ENCODE results near the gene AKAP7. TPM values are rescaled to one million over a fixed set of nuclear protein-coding genes. Genes with fewer than 3 reads are reported as not detected.

AKAP7 gene
- polyA plus RNA-seq, 1 donor from 2014 or later = 1.6 TPM

DNA sequence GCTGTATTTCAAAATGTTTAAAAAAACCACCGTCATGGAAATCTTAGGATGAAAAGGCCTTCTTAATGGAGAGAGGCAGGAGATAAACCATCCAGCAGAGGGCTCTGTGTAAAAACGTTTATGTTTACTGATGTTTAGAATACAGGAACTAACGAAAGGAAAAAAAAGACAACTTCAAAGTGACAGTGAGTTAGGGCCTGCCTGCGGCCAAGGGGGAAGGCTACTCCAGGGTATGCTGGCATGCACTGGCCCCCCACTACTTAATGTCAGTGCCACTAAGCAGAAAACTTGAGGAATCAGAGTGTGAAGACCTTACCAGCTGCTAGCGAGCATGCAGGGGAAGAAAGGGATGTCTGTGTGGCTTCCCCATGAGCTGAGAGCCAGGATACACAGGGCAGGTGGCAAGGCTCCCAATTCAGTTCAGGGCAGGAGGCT is 47.7 kb downstream of the AKAP7 start:
- no peaks in the 10 kb centered on the region for H3K9me2 ChIP-seq (ENCODE audit: insufficient read depth, low read length)
- no peaks in the 10 kb centered on the region for H3K36me3 ChIP-seq (ENCODE audit: insufficient read depth, low read length)
- H3K27ac ChIP-seq (ENCODE audit: low read length) = no peak overlapping the region
- no peaks in the 10 kb centered on the region for H3F3A ChIP-seq (ENCODE audit: insufficient read depth, low read length, poor library complexity, severe bottlenecking)
- no peaks in the 10 kb centered on the region for H3K27me3 ChIP-seq (ENCODE audit: insufficient read depth, low read depth, low read length)
- no peaks in the 10 kb centered on the region for H3K79me2 ChIP-seq (replicated peaks; ENCODE audit: insufficient read depth, low read length)
- H2AFZ ChIP-seq (ENCODE audit: low read depth, low read length) = no peak overlapping the region
- TF ChIP-seq RAD21 (conservative IDR thresholded peaks at IDR 0.05) = no peak
- no peak for TF ChIP-seq EZH2 (IDR thresholded peaks at IDR 0.05; ENCODE audit: borderline replicate concordance, insufficient read depth, low read length, poor library complexity, severe bottlenecking)
- no peak for TF ChIP-seq MXI1 (conservative IDR thresholded peaks at IDR 0.05; ENCODE audit: poor library complexity, severe bottlenecking)
- peak; percentile 56 for TF ChIP-seq SMC3 (conservative IDR thresholded peaks at IDR 0.05; ENCODE audit: poor library complexity)
- TF ChIP-seq, protein P1, sequence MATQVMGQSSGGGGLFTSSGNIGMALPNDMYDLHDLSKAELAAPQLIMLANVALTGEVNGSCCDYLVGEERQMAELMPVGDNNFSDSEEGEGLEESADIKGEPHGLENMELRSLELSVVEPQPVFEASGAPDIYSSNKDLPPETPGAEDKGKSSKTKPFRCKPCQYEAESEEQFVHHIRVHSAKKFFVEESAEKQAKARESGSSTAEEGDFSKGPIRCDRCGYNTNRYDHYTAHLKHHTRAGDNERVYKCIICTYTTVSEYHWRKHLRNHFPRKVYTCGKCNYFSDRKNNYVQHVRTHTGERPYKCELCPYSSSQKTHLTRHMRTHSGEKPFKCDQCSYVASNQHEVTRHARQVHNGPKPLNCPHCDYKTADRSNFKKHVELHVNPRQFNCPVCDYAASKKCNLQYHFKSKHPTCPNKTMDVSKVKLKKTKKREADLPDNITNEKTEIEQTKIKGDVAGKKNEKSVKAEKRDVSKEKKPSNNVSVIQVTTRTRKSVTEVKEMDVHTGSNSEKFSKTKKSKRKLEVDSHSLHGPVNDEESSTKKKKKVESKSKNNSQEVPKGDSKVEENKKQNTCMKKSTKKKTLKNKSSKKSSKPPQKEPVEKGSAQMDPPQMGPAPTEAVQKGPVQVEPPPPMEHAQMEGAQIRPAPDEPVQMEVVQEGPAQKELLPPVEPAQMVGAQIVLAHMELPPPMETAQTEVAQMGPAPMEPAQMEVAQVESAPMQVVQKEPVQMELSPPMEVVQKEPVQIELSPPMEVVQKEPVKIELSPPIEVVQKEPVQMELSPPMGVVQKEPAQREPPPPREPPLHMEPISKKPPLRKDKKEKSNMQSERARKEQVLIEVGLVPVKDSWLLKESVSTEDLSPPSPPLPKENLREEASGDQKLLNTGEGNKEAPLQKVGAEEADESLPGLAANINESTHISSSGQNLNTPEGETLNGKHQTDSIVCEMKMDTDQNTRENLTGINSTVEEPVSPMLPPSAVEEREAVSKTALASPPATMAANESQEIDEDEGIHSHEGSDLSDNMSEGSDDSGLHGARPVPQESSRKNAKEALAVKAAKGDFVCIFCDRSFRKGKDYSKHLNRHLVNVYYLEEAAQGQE (IDR thresholded peaks at IDR 0.05; ENCODE audit: borderline replicate concordance) = no peak
- TF ChIP-seq TAF1 (IDR thresholded peaks at IDR 0.05; ENCODE audit: low read depth) = no peak
- TF ChIP-seq EP300 (conservative IDR thresholded peaks at IDR 0.05; ENCODE audit: poor library complexity, severe bottlenecking) = no peak
- no peak for TF ChIP-seq POLR2AphosphoS5 (IDR thresholded peaks at IDR 0.05)
- TF ChIP-seq, protein P2, sequence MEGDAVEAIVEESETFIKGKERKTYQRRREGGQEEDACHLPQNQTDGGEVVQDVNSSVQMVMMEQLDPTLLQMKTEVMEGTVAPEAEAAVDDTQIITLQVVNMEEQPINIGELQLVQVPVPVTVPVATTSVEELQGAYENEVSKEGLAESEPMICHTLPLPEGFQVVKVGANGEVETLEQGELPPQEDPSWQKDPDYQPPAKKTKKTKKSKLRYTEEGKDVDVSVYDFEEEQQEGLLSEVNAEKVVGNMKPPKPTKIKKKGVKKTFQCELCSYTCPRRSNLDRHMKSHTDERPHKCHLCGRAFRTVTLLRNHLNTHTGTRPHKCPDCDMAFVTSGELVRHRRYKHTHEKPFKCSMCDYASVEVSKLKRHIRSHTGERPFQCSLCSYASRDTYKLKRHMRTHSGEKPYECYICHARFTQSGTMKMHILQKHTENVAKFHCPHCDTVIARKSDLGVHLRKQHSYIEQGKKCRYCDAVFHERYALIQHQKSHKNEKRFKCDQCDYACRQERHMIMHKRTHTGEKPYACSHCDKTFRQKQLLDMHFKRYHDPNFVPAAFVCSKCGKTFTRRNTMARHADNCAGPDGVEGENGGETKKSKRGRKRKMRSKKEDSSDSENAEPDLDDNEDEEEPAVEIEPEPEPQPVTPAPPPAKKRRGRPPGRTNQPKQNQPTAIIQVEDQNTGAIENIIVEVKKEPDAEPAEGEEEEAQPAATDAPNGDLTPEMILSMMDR (IDR thresholded peaks at IDR 0.05; ENCODE audit: poor library complexity, severe bottlenecking) = peak; percentile 46
- no peak overlapping the region for H3K4me2 ChIP-seq (ENCODE audit: low read length)
- H3K9me3 ChIP-seq (ENCODE audit: low read length) = no peaks in the 10 kb centered on the region
- no peaks in the 10 kb centered on the region for H4K20me1 ChIP-seq (ENCODE audit: insufficient read depth)
- no peak overlapping the region for H3K4me3 ChIP-seq (ENCODE audit: low read length)
- no peak overlapping the region for H3K9ac ChIP-seq (ENCODE audit: low read length)

DNA sequence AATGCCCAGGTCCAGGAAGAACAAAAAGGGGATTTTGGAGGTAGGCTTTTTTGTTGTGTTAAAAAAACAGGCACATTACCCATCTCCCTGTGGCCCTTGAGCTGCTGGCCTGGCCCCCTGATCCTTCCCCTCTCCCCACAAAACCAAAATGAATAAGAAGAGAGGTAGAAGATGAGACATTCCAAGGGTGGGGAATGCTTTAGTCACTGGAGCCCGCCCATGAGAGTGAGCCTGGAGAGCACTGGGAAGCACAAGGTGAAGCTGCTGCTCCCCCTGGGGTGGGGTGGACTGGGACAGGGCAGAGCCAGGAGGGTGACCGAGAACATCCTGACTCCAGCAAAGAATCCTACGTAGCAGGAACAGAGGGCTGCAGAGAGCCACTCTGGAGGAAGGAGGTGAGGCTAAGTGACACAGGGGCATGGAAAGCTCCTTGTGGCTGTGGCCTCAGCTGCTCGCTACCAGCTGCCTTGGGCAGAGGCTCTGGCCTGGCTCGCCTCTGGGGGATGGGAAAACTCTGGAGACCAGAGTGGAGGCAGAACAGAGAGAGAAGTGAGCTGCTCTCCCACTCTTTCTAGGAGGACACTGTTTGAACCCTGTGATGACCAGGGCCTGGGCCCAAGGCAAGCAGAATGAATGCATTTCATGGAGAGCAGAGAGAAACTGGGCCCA is 48.3 kb downstream of the AKAP7 start:
- Histone ChIP-seq H3K27me3 (ENCODE audit: insufficient read depth, low read depth, low read length) (no peaks in the 10 kb centered on the region), H3K9ac (ENCODE audit: low read length) (no peak overlapping the region), H3K36me3 (ENCODE audit: insufficient read depth, low read length) (no peaks in the 10 kb centered on the region), H4K20me1 (ENCODE audit: insufficient read depth) (no peaks in the 10 kb centered on the region), H3K27ac (ENCODE audit: low read length) (no peak overlapping the region), H3K79me2 (replicated peaks; ENCODE audit: insufficient read depth, low read length) (no peaks in the 10 kb centered on the region), H3K9me2 (ENCODE audit: insufficient read depth, low read length) (no peaks in the 10 kb centered on the region), H3K4me3 (ENCODE audit: low read length) (no peak overlapping the region), H3K9me3 (ENCODE audit: low read length) (no peaks in the 10 kb centered on the region), H2AFZ (ENCODE audit: low read depth, low read length) (no peak overlapping the region), H3F3A (ENCODE audit: insufficient read depth, low read length, poor library complexity, severe bottlenecking) (no peaks in the 10 kb centered on the region), H3K4me2 (ENCODE audit: low read length) (no peak overlapping the region)
- TF ChIP-seq TAF1 (IDR thresholded peaks at IDR 0.05; ENCODE audit: low read depth) (no peak), SMC3 (conservative IDR thresholded peaks at IDR 0.05; ENCODE audit: poor library complexity) (no peak), RAD21 (conservative IDR thresholded peaks at IDR 0.05) (no peak), EZH2 (IDR thresholded peaks at IDR 0.05; ENCODE audit: borderline replicate concordance, insufficient read depth, low read length, poor library complexity, severe bottlenecking) (no peak), POLR2AphosphoS5 (IDR thresholded peaks at IDR 0.05) (no peak), MXI1 (conservative IDR thresholded peaks at IDR 0.05; ENCODE audit: poor library complexity, severe bottlenecking) (no peak), EP300 (conservative IDR thresholded peaks at IDR 0.05; ENCODE audit: poor library complexity, severe bottlenecking) (no peak)
- TF ChIP-seq, protein P1 (IDR thresholded peaks at IDR 0.05; ENCODE audit: borderline replicate concordance) = no peak
- TF ChIP-seq, protein P2 (IDR thresholded peaks at IDR 0.05; ENCODE audit: poor library complexity, severe bottlenecking) = no peak

Data from neural cell (in vitro differentiated cells).